Measurements from ENCODE around the gene WNT3. TPM values are rescaled to one million over a fixed set of nuclear protein-coding genes. Genes with fewer than 3 reads are reported as not detected.
A peak's percentile ranks its signal among the peaks of the same experiment; 100 is the strongest.

WNT3 gene
- total RNA-seq (2013; cell fraction: nucleolus; rRNA removed): not detected in 2 replicates
- total RNA-seq (2014; rRNA removed): not detected in 2 replicates
- not detected in 2 replicates for total RNA-seq (2014; rRNA removed; fragmentation: Illumina TruSeq; extraction: Trizol)
- total RNA-seq (2021): not detected in 2 replicates
- polyA plus RNA-seq (2011; ENCODE audit: low read depth): 0.16 TPM
- polyA plus RNA-seq (2011; rRNA removed): 0.01 TPM in 1 of 2 replicates, not detected in the other
- polyA plus RNA-seq (2011; cell fraction: cytosol; rRNA removed): not detected in 2 replicates
- not detected in 2 replicates for polyA plus RNA-seq (2011; cell fraction: nucleus; rRNA removed)
- 0.07 and 0.11 TPM in 2 replicates for polyA plus RNA-seq (2012)
- polyA plus RNA-seq (2014; fragmentation: Illumina TruSeq; extraction: Trizol): not detected in 2 replicates
- not detected for polyA plus RNA-seq (2014; fragmentation: Nextera tagmentation; extraction: Ambion mirVana)
- polyA plus RNA-seq (2014; rRNA removed): 0.03 TPM in 1 of 2 replicates, not detected in the other
- not detected for polyA plus RNA-seq (2016; fragmentation: Nextera tagmentation; extraction: Ambion mirVana)
- polyA minus RNA-seq (2011; rRNA and poly(A)+ RNA removed): not detected in 2 replicates
- polyA minus RNA-seq (2011; cell fraction: cytosol; rRNA and poly(A)+ RNA removed): not detected in 2 replicates
- not detected in 2 replicates for polyA minus RNA-seq (2011; cell fraction: nucleus; rRNA and poly(A)+ RNA removed)
- Bru-seq, nascent RNA: not detected
- BruChase-seq, experiment 1, labeled RNA remaining after a 6-hour chase: percentile 2 among the genes with signal in this experiment
- BruChase-seq, experiment 2, labeled RNA remaining after a 2-hour chase: percentile 3 among the genes with signal in this experiment
- long read RNA-seq, experiment 1: 0 reads
- long read RNA-seq, experiment 2: 0 reads

- Histone ChIP-seq H3K4me2 (ENCODE audit: control insufficient read depth, insufficient read depth) (peak within 1 kb of the TSS; percentile 21), H3K9ac (ENCODE audit: control insufficient read depth, insufficient read depth, low read length) (no peak within 1 kb of the TSS), H2AFZ (ENCODE audit: control insufficient read depth, low read depth, low read length) (no peak within 1 kb of the TSS; the same call in 1 of the 2 replicates), H3K4me1 (ENCODE audit: control insufficient read depth, insufficient read depth, low read length) (no peaks in the 10 kb centered on the region), H3K27ac (ENCODE audit: control insufficient read depth, insufficient read depth) (no peak within 1 kb of the TSS), H3K4me3 (no peak within 1 kb of the TSS; the same call in 1 of the 2 replicates), H4K20me1 (ENCODE audit: control insufficient read depth, insufficient read depth) (no peaks in the 10 kb centered on the region), H3K27me3 (replicated peaks in 1 of 2; ENCODE audit: control insufficient read depth in 2 of 2, insufficient read depth in 2 of 2, low read length in 1 of 2) (peaks cover 22 to 32% of the 10 kb centered on the region in 2 experiments), H3K9me3 (replicated peaks; ENCODE audit: control insufficient read depth, insufficient read depth, low read length) (no peaks in the 10 kb centered on the region), H3K36me3 (ENCODE audit: control insufficient read depth in 2 of 2, insufficient read depth in 2 of 2, low read length in 1 of 2) (no peaks in the 10 kb centered on the region), H3K79me2 (ENCODE audit: control insufficient read depth, insufficient read depth, low read length) (no peaks in the 10 kb centered on the region)
- in situ Hi-C loops (cut with MboI): no loop called here
- DNase-seq (ENCODE audit: low read depth, low spot score) (no peak), FAIRE-seq (no peak), ATAC-seq (no peak)
- ChIA-PET POLR2A (no interaction called here), RAD21 (ENCODE audit: unreplicated experiment) (no interaction called here), SMC1A (ENCODE audit: uncharacterized antibody, unreplicated experiment) (no interaction called here), CTCF (no interaction called here)
- no TSS peak for BruUV-seq (replicated peaks)
- TF ChIP-seq SIN3A (IDR thresholded peaks at IDR 0.05; ENCODE audit: low read depth, low read length) (no peak), SMARCA5 (IDR thresholded peaks at IDR 0.05) (no peak), PBX3 (IDR thresholded peaks at IDR 0.05; ENCODE audit: insufficient replicate concordance, low read depth, low read length) (peak; percentile 31), SUZ12 (IDR thresholded peaks at IDR 0.05; ENCODE audit: unreplicated experiment) (peak; percentile 34), NR2F1 (conservative IDR thresholded peaks at IDR 0.05) (no peak), RAD51 (IDR thresholded peaks at IDR 0.05) (no peak), PKNOX1 (IDR thresholded peaks at IDR 0.05) (peak; percentile 62), NFYB (IDR thresholded peaks at IDR 0.05; ENCODE audit: insufficient read depth, low read depth, low read length) (peak; percentile 54; the same call in 1 of the 2 replicates)
- whole genome bisulfite sequencing (ENCODE audit: insufficient coverage, insufficient replicate concordance, low lambda C conversion rate, missing lambda C conversion rate): 1% methylated on average over 39 of the region's 47 CpGs
- intact Hi-C loops (cut with micrococcal nuclease; ENCODE audit: unreplicated experiment): no loop called here
Observed at GRCh38 chr17:46818316-46818928, at the start of gene WNT3. Gene WNT3 (minus strand): TSS chr17:46818692. CDS start chr17:46818597, 95 bp downstream.

Data from GM12878 (cell line).